Gastroesophageal sphincter (tissue), 4 donors: Measurements from ENCODE around the gene ZMPSTE24. TPM values are rescaled to one million over a fixed set of nuclear protein-coding genes. Genes with fewer than 3 reads are reported as not detected.

Experiments used
- ATAC-seq: fragments of 150-250 bp; one replicate; pipeline ENCODE4 v1.9.1; 2016; ENCODE audit warnings: mild to moderate bottlenecking, moderate library complexity
- H3K27ac ChIP-seq, 4 donors: fragments of 200-600 bp; sonication (generic) in 3 of 4; 1 replicate in 3 of 4; 2 replicates in 1 of 4; pipeline ENCODE4 v1.5.1; 2016 to 2019
- H3K27me3 ChIP-seq: fragments of 200-600 bp; sonication (generic); one replicate; pipeline ENCODE4 v1.5.1; 2019
- H3K36me3 ChIP-seq, 2 donors: fragments of 200-600 bp; sonication (generic); one replicate each; pipeline ENCODE4 v1.5.1; 2019; ENCODE audit warnings: control low read depth in 1 of 2
- H3K4me1 ChIP-seq, 3 donors: fragments of 200-600 bp; sonication (generic); 1 replicate in 2 of 3; 2 replicates in 1 of 3; pipeline ENCODE4 v1.5.1; 2016 to 2019; ENCODE audit warnings: control low read depth in 2 of 3
- H3K4me3 ChIP-seq, 2 donors: fragments of 200-600 bp; sonication (generic); one replicate each; pipeline ENCODE4 v1.5.1; 2019; ENCODE audit warnings: mild to moderate bottlenecking in 1 of 2, moderate library complexity in 1 of 2
- H3K9me3 ChIP-seq, 3 donors: fragments of 200-600 bp; sonication (generic); one replicate each; pipeline ENCODE4 v1.5.1; 2017 to 2019; ENCODE audit warnings: control low read depth in 2 of 3
- EP300 ChIP-seq: sonication (generic); formaldehyde crosslinking; IDR thresholded peaks from one replicate; pipeline ENCODE4 v1.6.1; 2017; ENCODE audit warnings: antibody characterized with exemption, mild to moderate bottlenecking
- POLR2A ChIP-seq, 2 donors: fragments of 450-650 bp; IDR thresholded peaks; one replicate each; pipeline ENCODE4 v1.6.1; 2017; ENCODE audit warnings: antibody characterized with exemption in 2 of 2, mild to moderate bottlenecking in 2 of 2, moderate library complexity in 1 of 2
- POLR2AphosphoS5 ChIP-seq: sonication (generic); formaldehyde crosslinking; IDR thresholded peaks from one replicate; pipeline ENCODE4 v1.6.1; 2017; ENCODE audit warnings: antibody characterized with exemption
- WGBS, 2 donors: methylation state at CpG; one replicate each; pipeline ENCODE4 v1.1.5; 2018; ENCODE audit warnings: low coverage in 1 of 2; 5-methylcytosine and 5-hydroxymethylcytosine counted together
- total RNA-seq, 4 donors: library from RNA; depleted of rRNA; stranded (reverse); fragments of >200 nt; gene quantifications; one replicate each; pipeline ENCODE4 v1.1.0, GENCODE V29; 2016
- TF ChIP-seq, protein P1 (sequence below), 4 experiments: fragments of 200-600 bp in 2 of 4; fragments of 450-650 bp in 2 of 4; sonication (generic) in 1 of 4; IDR thresholded peaks; one replicate each; pipeline ENCODE4 v1.5.1; 2017 to 2019; ENCODE audit warnings: antibody characterized with exemption in 4 of 4, mild to moderate bottlenecking in 2 of 4, moderate library complexity in 2 of 4

The ZMPSTE24 gene
- total RNA-seq, 4 donors from 2014 or later = 49.0 to 76.1 (median 58.3) TPM

DNA sequence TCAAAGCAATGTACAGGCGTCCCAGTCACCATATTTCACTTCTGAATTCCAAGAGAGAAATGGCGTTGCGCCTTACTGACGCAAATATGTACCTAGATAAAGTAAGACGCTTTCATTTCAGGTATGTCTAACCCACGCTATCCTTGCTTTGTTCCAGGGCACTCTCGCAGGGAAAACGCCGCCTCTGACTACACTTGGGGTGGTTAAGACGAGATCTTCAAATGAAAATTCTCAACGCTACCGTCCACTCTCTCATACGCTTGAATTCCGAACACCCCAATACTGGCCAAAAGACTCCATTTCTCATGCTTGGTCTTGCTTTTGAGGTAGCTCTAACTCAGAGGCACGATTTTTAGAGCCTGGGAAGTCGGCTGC, 736 bp upstream of the ZMPSTE24 start:
- H3K4me3 ChIP-seq = peak overlapping the region; percentile 67 to 88
- peaks cover 0 to 24% of the 10 kb centered on the region in 2 donors for H3K36me3 ChIP-seq
- H3K27me3 ChIP-seq = no peaks in the 10 kb centered on the region
- H3K4me1 ChIP-seq = peaks cover 0 to 59% (median 10%) of the 10 kb centered on the region in 3 donors
- WGBS, 2 donors = 0% methylated on average over 3 to 16 of the region's 16 CpGs
- TF ChIP-seq, protein P1, sequence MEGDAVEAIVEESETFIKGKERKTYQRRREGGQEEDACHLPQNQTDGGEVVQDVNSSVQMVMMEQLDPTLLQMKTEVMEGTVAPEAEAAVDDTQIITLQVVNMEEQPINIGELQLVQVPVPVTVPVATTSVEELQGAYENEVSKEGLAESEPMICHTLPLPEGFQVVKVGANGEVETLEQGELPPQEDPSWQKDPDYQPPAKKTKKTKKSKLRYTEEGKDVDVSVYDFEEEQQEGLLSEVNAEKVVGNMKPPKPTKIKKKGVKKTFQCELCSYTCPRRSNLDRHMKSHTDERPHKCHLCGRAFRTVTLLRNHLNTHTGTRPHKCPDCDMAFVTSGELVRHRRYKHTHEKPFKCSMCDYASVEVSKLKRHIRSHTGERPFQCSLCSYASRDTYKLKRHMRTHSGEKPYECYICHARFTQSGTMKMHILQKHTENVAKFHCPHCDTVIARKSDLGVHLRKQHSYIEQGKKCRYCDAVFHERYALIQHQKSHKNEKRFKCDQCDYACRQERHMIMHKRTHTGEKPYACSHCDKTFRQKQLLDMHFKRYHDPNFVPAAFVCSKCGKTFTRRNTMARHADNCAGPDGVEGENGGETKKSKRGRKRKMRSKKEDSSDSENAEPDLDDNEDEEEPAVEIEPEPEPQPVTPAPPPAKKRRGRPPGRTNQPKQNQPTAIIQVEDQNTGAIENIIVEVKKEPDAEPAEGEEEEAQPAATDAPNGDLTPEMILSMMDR (IDR thresholded peaks at IDR 0.05) = no peak
- TF ChIP-seq POLR2A (IDR thresholded peaks at IDR 0.05) (no peak), EP300 (no peak), POLR2AphosphoS5 (no peak)
- peak overlapping the region; percentile 91 to 98 (median 94) for H3K27ac ChIP-seq
- ATAC-seq = peak; percentile 10
- H3K9me3 ChIP-seq = no peaks in the 10 kb centered on the region

DNA sequence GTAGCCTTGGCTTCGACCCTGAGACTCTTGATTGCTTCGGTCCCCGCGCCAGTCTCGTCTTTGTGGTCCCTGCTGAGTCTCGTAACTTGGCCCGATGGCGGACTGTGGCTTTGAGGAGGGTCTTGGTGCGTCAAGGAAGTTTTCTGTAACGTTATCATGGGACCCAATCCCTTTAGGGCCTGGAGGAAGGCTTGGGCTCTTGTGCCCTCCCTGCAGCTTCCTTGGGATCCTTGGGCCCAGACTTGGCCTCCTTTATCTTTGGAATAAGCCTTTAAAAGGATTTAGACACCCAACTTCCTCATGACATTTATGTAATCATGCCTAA, 371 bp downstream of the ZMPSTE24 start:
- ATAC-seq = no peak

DNA sequence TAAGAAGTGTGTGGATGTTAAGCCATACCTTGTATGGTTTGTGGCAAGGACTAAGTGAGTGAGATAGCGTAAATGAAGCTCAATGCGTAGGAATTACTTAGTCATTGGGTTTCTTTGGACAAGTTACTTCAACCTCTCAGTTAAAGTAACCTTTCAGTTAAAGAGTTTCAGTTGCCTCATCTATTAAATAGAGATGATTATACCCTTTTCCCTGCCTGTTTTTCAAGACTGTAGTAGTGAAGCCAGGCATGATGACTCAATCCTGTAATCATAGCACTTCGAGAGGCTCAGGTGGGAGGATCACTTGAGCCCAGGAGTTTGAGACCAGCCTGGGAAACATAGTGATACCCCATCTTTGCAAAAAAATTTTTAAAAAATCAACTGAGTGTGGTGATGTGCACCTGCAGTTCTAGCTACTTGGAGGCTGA, 6.3 kb downstream of the ZMPSTE24 start:
- H3K27me3 ChIP-seq = no peaks in the 10 kb centered on the region
- 38 to 54% methylated on average over 3 of the region's 3 CpGs for WGBS, 2 donors
- peak overlapping the region; percentile 26 to 81 (median 70) for H3K27ac ChIP-seq
- H3K36me3 ChIP-seq = peaks cover 0 to 61% of the 10 kb centered on the region in 2 donors
- no peak overlapping the region for H3K4me3 ChIP-seq
- ATAC-seq = peak; percentile 20
- H3K4me1 ChIP-seq = peaks cover 4 to 97% (median 10%) of the 10 kb centered on the region in 3 donors
- TF ChIP-seq POLR2AphosphoS5 (peak; percentile 71), POLR2A (IDR thresholded peaks at IDR 0.05) (no peak)
- no peaks in the 10 kb centered on the region for H3K9me3 ChIP-seq

More for the DNA sequence above, 371 bp downstream of the ZMPSTE24 start:
- TF ChIP-seq EP300 = no peak
- no peak for TF ChIP-seq POLR2A (IDR thresholded peaks at IDR 0.05)
- no peak for TF ChIP-seq POLR2AphosphoS5
- TF ChIP-seq, protein P1 (IDR thresholded peaks at IDR 0.05) = no peak
- 0% methylated on average over 2 of the region's 10 CpGs; no CpG with 5 or more reads in 1 of the 2 donors for WGBS, 2 donors
- Histone ChIP-seq H3K36me3 (peaks cover 0 to 32% of the 10 kb centered on the region in 2 donors), H3K9me3 (no peaks in the 10 kb centered on the region), H3K27ac (peak overlapping the region; percentile 91 to 98 (median 94)), H3K27me3 (no peaks in the 10 kb centered on the region), H3K4me1 (peaks cover 0 to 71% (median 10%) of the 10 kb centered on the region in 3 donors), H3K4me3 (peak overlapping the region; percentile 67 to 88)

DNA sequence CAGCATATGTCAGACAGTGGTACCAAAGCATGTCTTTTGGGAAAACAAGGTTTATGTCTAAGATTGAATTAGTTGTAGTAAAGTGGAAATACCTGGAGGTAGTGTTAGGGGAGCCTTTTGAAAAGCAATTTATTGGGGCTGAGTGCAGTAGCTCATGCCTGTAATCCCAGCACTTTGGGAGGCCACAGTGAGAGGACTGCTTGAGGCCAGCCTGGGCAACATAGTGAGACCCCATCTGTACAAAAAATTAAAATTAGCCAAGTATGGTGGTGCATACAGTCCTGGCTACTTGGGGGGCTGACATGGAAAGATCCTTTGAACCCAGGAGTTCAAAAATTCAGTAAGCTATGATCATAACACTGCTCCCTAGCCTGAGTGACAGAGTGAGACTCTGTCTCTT, 7.3 kb downstream of the ZMPSTE24 start:
- ATAC-seq = no peak
- Histone ChIP-seq H3K4me3 (no peak overlapping the region), H3K27ac (peak overlapping the region in 3 of 4 donors; percentile 4 to 81 (median 76)), H3K27me3 (no peaks in the 10 kb centered on the region), H3K9me3 (no peaks in the 10 kb centered on the region), H3K36me3 (peaks cover 0 to 66% of the 10 kb centered on the region in 2 donors), H3K4me1 (peaks cover 0 to 97% (median 10%) of the 10 kb centered on the region in 3 donors)
- TF ChIP-seq POLR2AphosphoS5 (no peak), EP300 (no peak), POLR2A (IDR thresholded peaks at IDR 0.05) (no peak)
- TF ChIP-seq, protein P1 (IDR thresholded peaks at IDR 0.05) = no peak

DNA sequence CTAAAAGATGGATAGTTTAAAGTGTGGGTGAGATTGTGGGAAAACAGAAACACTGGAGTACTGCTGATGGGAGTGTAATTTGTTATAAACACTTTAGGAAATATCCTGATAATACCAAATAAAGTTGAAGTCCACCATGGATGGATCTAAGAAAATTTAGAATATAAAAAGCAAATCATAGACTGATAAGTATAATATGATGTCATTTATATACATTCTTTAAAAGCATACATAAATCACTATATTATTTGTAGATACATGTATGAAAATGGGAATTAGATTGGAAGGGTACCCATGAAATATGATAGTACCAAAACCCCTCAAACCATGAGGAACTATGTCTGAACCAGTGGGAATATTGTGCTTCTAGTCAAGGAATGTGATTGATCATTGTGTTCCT, 7.9 kb downstream of the ZMPSTE24 start:
- peaks cover 0 to 94% (median 10%) of the 10 kb centered on the region in 3 donors for H3K4me1 ChIP-seq
- TF ChIP-seq, protein P1 (IDR thresholded peaks at IDR 0.05) = no peak
- no peak for TF ChIP-seq POLR2A (IDR thresholded peaks at IDR 0.05)
- no peak for TF ChIP-seq POLR2AphosphoS5
- no peak for TF ChIP-seq EP300
- peak overlapping the region in 3 of 4 donors; percentile 45 to 81 (median 76) for H3K27ac ChIP-seq
- no peak overlapping the region for H3K4me3 ChIP-seq
- H3K36me3 ChIP-seq = peaks cover 0 to 66% of the 10 kb centered on the region in 2 donors
- no peak for ATAC-seq
- H3K9me3 ChIP-seq = no peaks in the 10 kb centered on the region
- no peaks in the 10 kb centered on the region for H3K27me3 ChIP-seq
